ENCODE data around the gene EYS.
"Not testable (repeated sequence)": the region's sequence is repeated elsewhere in the genome, so short reads cannot be mapped to it uniquely, and the experiment has no call there.

Gene EYS

GRCh38 chr6:64538722-64539121, 1168.3 kb downstream of the EYS start:
- DNase-seq, result no peak

- DNase-seq, result no peak
Measured at GRCh38 chr6:64527899-64528298, 1179.1 kb downstream of the EYS start.

DNA sequence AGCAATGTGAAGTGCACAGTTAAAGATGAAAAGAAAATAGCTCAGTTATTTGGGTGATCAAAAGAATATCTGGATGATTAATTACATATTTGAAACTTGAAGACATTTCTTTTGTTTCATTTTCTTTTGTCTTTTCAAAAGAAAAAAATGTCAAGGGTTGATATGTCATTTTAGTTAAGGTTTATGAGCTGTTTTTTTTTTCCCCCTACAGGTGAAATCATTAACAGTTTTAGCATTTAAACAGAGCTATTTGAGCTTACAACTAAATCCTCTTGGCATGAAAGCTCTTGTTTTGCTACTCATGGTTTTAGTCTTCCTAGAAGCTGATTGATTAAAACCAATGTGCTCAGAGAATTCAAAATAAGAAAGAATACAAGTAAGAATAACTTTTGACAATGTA, 1184.2 kb downstream of the EYS start:
- DNase-seq, result no peak

GRCh38 chr6:64520050-64520449, 1187.0 kb downstream of the EYS start:
- no peak for DNase-seq

- DNase-seq, result no peak
Measured at GRCh38 chr6:64516393-64516792, 1190.6 kb downstream of the EYS start.

DNA sequence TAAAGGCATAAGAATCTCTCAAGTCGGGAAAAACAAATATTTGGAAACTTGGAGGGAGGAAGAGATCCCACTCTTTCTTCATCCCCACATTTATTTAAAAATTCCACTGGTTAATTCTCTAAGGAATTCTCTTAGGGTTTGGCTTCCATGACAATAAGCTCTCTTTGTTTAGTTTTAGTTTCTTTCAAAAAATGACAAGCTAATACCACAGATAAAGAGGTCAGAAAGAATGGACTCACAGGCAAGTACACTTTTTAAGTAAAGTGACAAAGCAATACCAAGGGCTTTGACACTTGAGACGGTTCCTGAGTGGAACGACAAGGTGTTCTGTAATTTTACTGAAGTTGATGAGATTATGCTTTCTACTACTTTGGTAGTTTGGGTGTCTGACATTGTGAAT, 1199.4 kb downstream of the EYS start:
- no peak for DNase-seq

GRCh38 chr6:64505312-64505711, 1201.7 kb downstream of the EYS start:
- DNase-seq, result no peak

DNA sequence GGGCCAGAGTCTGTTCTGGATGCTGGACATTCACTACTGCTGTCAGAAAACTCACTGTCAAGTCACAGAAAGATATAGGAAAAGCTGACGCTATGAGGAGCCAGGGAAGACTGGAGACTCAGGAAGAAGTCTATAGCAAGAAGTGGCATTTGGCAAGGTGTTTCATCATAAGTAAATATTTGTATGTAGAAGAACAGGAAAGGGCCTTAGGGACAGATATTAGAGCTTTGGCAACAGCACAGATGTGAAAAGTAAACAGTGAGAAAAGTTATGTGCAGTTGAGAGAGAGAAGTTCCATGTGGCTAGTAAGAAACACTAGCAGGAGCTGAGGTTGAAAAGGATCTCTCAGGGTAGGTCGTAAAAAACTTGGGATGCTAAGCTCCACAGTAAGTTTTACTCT, 1202.5 kb downstream of the EYS start:
- DNase-seq, result no peak

DNA sequence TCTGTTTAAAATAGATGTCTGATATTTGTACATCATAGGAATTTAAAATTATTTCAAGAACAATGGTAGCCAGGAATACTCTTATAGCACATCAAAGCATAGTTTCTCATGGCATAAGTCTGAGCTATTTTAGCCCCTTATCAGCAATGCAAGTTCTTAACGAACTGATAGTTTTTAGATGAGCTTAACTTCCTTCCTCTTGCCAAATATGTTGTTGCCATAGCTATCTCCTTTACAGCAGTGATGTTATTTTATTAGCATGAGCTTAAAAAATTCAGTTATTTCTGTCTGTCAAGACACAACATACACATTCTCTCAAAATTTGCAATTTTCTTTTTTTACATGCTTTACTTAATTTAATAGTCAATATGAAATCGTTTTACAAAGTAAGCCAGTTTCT, 1204.2 kb downstream of the EYS start:
- DNase-seq, result no peak

- DNase-seq, result no peak
Measured at GRCh38 chr6:64497634-64498033, 1209.4 kb downstream of the EYS start.

DNA sequence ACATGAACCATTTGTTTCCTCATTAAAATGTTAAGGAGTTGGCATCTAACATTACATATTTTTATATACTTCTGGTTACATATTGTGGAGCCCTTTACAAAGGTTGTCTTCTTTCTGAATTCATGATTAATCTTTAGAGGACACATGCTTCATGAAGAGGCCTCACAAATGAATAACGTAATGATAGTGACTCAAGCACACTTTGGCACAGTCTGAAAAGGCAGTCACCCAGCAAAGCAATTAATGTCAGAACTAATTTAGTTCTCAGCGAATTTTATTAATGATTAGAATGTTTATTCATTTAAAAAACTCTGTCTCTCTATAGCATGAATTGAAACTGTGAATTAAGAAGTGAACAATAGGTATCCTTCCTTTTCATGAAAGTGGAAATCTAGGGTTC, 1217.3 kb downstream of the EYS start:
- DNase-seq, result no peak

GRCh38 chr6:64486578-64487351, 1220.3 kb downstream of the EYS start:
- DNase-seq, result no peak

DNA sequence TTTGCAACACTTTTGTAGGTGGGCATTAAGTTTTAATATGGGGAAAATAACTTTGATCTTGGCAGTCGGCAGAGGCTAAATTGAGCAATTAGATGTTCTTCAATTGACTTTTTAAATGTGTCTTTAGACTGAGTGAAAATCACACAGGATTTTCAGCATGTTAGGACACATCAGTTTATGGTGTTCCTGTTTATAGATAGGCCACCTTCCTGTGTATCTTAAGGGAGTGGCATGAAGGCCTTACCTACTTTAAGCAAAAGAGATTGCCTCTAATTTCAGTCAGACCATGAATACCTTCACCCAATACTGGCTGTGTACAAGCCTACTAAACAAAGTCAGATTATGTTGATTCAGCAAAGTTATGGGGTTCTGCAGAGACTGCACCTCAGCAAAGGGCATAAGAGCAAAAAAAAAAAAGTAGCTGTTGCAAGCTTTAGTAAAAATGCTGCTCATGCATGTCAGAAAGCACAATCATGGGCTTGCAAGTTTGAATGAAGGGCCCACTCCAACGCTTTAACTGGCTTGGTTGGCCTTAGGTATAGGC, 1223.0 kb downstream of the EYS start:
- DNase-seq, result no peak

DNA sequence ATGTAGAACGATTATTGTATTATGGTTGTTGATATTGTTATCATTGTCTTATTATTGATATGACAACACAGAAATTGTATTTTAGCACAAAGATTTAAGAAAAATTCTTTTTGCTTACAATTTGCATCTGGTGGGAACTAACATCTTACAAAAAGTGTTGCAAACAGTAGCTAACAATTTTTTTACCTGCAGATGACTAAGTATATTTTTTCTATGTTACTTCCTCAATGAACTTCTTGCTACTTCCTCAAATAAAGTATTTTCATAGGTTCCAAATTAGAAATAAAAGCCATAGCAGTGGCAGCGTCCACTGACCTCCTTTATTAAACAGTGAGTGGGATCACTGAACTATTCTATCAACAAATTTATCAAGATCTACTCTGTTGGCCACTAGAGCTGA, 1224.4 kb downstream of the EYS start:
- no peak for DNase-seq

DNA sequence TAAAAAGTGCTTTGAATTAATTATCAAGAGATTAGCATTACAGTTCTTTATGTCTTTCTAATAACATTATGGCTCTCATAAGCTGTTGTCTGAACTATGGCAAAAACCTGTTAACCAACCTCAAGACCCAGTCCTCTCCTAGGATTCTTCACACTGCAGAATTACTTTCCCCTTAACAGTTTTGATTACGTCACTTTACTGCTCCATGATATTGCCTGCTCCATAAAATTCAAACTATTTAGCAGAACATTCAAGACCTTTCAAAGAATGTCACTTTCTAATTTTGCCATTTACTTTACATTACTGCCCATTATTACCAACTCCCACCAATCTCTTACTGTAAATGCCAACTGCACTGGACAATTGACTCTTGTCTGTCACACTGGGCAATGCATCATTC, 1227.9 kb downstream of the EYS start:
- no peak for DNase-seq

DNA sequence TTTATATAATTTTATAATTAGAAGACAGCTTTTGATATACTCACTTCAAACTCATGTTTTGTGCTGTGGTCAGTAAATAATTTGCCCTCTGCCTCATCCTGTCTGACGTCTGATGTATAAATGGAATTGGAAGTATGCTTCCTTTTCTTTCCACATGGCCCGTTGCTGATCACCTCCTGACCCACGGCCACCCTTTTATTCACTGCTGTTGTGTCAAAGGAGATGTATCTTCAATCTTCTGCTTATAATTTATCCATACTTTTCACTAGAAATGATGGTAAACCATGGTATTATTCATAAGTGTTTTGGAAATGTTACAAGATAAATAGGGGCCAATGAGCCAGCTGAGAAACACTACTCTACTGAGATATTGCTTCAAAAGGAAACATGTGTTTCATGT, 1229.6 kb downstream of the EYS start:
- no peak for DNase-seq

GRCh38 chr6:64476935-64477334, 1230.1 kb downstream of the EYS start:
- DNase-seq, result no peak

DNA sequence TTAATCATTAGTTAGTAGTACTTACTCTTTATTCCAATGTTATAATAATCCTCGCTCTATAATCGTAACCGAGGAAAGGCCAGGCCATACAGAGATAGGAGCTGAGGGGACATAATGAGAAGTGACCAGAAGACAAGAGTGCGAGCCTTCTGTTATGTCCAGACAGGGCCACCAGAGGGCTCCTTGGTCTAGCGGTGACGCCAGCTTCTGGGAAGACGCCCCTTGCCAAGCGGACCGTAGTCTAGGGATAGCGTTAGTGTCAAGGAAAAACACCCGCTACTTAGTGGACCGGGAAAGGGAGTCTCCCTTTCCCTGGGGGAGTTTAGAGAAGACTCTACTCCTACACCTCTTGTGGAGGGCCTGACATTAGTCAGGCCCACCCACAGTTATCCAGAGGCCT, 1237.6 kb downstream of the EYS start:
- not testable (repeated sequence) for DNase-seq

GRCh38 chr6:64467656-64468055, 1239.4 kb downstream of the EYS start:
- no peak for DNase-seq

GRCh38 chr6:64459411-64459944, 1247.5 kb downstream of the EYS start:
- no peak for DNase-seq

- not testable (repeated sequence) for DNase-seq
Measured at GRCh38 chr6:64448101-64448500, 1258.9 kb downstream of the EYS start.

DNA sequence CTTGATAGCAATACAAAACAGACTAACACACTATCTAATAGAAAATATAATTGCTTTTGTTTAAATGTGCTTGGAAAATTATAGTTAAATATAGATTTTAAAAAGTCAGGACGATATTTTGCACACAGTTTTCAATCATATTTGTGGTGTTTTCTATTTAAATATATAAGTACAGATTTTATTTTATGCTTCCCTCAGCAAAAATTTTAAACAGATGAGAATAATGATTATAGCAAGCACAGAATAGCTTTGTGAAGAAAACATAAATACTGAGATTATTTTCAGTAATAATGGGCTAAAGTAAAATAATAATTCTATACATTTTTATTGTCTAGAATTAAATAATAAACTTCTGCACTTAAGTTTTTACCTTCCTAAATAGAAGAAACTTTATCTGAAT, 1262.0 kb downstream of the EYS start:
- DNase-seq, result no peak

DNA sequence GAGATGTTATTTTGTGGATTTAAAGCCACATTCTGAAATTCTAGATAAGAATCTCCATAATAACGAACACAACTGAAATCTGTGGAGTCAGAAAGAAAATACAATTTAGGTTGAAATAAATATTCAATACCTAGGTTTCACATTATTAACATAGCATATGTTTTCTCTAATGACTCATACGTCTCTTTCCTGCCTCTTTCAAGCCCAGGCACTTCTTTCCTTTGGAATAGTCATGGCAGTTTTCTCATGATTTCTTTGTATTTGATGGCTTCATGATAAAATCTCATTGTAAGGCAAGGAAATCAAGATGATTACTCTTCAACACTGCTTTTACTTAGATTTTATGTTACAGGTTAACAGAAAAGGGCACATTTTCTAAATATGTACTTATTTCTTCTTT, 1267.8 kb downstream of the EYS start:
- no peak for DNase-seq

DNA sequence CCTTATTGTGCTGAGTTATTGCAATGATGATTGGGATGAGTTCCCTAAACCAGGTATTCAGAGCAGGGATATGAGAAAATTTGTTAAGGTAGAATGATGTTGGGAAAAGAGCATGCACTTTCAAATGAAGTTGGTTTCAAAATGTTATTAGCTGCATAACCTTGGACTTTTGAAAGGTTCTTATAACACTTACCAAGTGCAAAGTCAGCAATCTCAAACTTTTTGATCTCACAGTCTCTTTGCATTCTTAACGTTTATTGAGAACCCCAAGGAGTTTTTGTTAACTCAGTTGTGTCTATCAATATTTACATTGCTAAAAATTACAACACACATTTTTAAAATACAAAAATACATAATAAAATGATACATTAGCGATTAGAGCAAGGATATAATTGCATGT, 1269.0 kb downstream of the EYS start:
- DNase-seq, result no peak

GRCh38 chr6:64429926-64430325, 1277.1 kb downstream of the EYS start:
- DNase-seq, result no peak

Data from right forelimb (tissue), 1 donor.